ENCODE results near the gene PDIA6.

- TF ChIP-seq EZH2 (IDR thresholded peaks at IDR 0.05; ENCODE audit: borderline replicate concordance, low read length) = no peak
- no peak for TF ChIP-seq CTCF (IDR thresholded peaks at IDR 0.05; ENCODE audit: low read length)
These were observed 46.7 kb downstream of the PDIA6 start for GRCh38 chr2:10765914-10766313.
